IPS DF 4.7 (cell line): Measurements from ENCODE around the gene ZNF844.
"Not testable (repeated sequence)": the region's sequence is repeated elsewhere in the genome, so short reads cannot be mapped to it uniquely, and the experiment has no call there.

Experiments used
- DNase-seq: peaks from one replicate; pipeline ENCODE4 v3.0.0-alpha.2; 2013; ENCODE audit warnings: low spot score; ENCODE audit errors: extremely low read depth

The ZNF844 gene

GRCh38 chr19:12092065-12092867 lies 27.7 kb downstream of the ZNF844 start:
- DNase-seq = peak; percentile 44

- DNase-seq = no peak
Observed at GRCh38 chr19:12092956-12093355, 28.4 kb downstream of the ZNF844 start.

- no peak for DNase-seq
Observed at GRCh38 chr19:12093777-12094176, 29.2 kb downstream of the ZNF844 start.

- DNase-seq = no peak
Observed at GRCh38 chr19:12095111-12095790, 30.7 kb downstream of the ZNF844 start.

GRCh38 chr19:12098040-12098439 lies 33.5 kb downstream of the ZNF844 start:
- DNase-seq = no peak

GRCh38 chr19:12103909-12104308 lies 39.4 kb downstream of the ZNF844 start:
- DNase-seq = not testable (repeated sequence)

GRCh38 chr19:12111176-12111575 lies 46.6 kb downstream of the ZNF844 start:
- no peak for DNase-seq

GRCh38 chr19:12111943-12112637 lies 47.6 kb downstream of the ZNF844 start:
- no peak for DNase-seq

GRCh38 chr19:12112701-12113100 lies 48.2 kb downstream of the ZNF844 start:
- no peak for DNase-seq

GRCh38 chr19:12113121-12113520 lies 48.6 kb downstream of the ZNF844 start:
- DNase-seq = no peak

- no peak for DNase-seq
Observed at GRCh38 chr19:12117201-12117970, 52.9 kb downstream of the ZNF844 start.

- DNase-seq = no peak
Observed at GRCh38 chr19:12126707-12127106, 62.2 kb downstream of the ZNF844 start.
